ENCODE measurements around the gene PGM2L1.

PGM2L1 gene

DNA sequence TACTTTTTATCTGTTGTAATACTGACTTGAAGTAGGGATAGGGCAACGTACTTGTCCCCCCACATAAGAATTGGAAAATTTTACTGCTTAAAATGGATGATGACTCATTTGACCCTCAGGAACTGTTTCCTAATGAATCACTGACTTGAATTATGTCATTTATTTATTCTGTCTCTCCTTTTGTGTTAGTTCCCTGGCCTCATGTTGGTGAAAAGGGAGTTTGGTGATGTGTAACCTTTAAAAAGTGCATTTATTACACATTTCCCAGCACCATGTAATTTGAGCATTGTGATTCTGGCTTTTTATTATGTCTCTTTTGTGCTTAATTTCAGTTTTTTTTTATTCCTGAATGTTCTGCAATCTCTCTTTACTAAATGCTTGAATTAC, 20.3 kb upstream of the PGM2L1 start:
- peak; percentile 32; the same call in 2 of the 3 replicates for ATAC-seq

DNA sequence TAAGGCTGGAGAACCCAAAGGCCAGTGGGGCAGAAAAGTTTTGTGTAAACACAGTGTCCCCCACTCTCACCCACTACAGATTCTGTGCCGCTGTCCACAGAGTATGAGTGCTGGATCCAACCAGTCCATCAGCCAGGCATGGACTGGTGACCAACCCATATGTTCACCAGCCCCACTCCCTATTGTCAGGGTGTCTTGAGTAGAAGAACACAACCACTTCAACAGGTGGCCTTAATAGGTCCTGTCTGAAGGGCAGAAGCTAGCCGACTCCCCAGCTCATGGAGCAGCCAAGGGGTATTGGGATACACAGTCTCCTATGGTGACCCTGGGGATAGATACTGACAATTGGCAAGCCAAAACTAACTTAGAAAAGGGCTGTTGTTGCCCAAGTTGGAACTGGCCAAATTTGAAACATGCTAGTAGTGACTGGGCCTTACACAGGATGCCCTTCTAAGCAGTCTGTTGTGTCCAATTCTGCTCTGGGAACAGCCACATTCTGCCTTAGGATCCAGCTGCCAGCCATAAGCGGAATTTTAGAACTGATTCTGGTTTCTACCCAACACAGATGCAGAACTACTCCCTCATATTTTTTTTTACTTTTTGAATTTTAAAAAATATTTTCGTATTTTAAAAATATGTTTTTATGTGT, 19.8 kb upstream of the PGM2L1 start:
- peak; percentile 83 for ATAC-seq

More for the DNA sequence above, 20.3 kb upstream of the PGM2L1 start:
- no peak for TF ChIP-seq ARNTL (CRISPR knock-in tag; IDR thresholded peaks at IDR 0.05; ENCODE audit: borderline replicate concordance, low read depth)

DNA sequence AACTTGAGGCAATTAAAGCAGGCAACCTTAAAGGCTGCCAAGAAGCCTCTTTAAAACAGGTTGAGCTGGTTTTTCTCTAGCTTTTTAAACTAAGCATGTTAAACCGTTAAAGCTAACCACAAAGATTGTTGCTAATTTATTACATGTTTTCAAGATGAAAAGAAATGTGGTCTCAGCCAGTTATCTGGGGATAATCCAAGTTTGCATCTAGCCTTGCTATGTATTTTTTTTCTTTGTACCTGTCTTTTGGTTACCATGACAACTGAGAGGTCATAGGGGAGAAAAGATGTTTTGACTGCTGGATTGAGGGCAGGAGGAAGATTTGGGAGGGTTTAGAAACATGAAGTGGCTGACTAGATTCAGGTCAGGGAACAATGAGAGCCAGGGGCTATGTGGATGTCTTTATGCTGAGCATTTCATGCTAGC, 19.2 kb upstream of the PGM2L1 start:
- peak; percentile 25; the same call in 2 of the 3 replicates for ATAC-seq
- TF ChIP-seq ISL1 (CRISPR knock-in tag; IDR thresholded peaks at IDR 0.05) (no peak), BACH2 (CRISPR knock-in tag; IDR thresholded peaks at IDR 0.05; ENCODE audit: borderline replicate concordance) (no peak), OSR1 (CRISPR knock-in tag; IDR thresholded peaks at IDR 0.05) (no peak), ESRRG (CRISPR knock-in tag; IDR thresholded peaks at IDR 0.05) (no peak), CSDC2 (CRISPR knock-in tag; IDR thresholded peaks at IDR 0.05) (no peak), ZFP30 (CRISPR knock-in tag; IDR thresholded peaks at IDR 0.05) (no peak), TCF4 (CRISPR knock-in tag; IDR thresholded peaks at IDR 0.05; ENCODE audit: borderline replicate concordance) (no peak), ZFP3 (CRISPR knock-in tag; IDR thresholded peaks at IDR 0.05) (no peak), ZNF8 (CRISPR knock-in tag; IDR thresholded peaks at IDR 0.05) (no peak), ARNTL (CRISPR knock-in tag; IDR thresholded peaks at IDR 0.05; ENCODE audit: borderline replicate concordance, low read depth) (no peak), TOX (CRISPR knock-in tag; IDR thresholded peaks at IDR 0.05; ENCODE audit: borderline replicate concordance) (no peak), ZNF70 (CRISPR knock-in tag; IDR thresholded peaks at IDR 0.05) (no peak), SNAI2 (CRISPR knock-in tag; IDR thresholded peaks at IDR 0.05) (no peak), ZC3H10 (CRISPR knock-in tag; IDR thresholded peaks at IDR 0.05) (no peak), RARB (CRISPR knock-in tag; IDR thresholded peaks at IDR 0.05) (no peak), PPARA (CRISPR knock-in tag; IDR thresholded peaks at IDR 0.05; ENCODE audit: borderline replicate concordance) (no peak)
- TF ChIP-seq, protein P1, sequence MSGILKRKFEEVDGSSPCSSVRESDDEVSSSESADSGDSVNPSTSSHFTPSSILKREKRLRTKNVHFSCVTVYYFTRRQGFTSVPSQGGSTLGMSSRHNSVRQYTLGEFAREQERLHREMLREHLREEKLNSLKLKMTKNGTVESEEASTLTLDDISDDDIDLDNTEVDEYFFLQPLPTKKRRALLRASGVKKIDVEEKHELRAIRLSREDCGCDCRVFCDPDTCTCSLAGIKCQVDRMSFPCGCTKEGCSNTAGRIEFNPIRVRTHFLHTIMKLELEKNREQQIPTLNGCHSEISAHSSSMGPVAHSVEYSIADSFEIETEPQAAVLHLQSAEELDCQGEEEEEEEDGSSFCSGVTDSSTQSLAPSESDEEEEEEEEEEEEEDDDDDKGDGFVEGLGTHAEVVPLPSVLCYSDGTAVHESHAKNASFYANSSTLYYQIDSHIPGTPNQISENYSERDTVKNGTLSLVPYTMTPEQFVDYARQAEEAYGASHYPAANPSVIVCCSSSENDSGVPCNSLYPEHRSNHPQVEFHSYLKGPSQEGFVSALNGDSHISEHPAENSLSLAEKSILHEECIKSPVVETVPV (CRISPR knock-in tag; IDR thresholded peaks at IDR 0.05) = no peak
- TF ChIP-seq, protein P2, sequence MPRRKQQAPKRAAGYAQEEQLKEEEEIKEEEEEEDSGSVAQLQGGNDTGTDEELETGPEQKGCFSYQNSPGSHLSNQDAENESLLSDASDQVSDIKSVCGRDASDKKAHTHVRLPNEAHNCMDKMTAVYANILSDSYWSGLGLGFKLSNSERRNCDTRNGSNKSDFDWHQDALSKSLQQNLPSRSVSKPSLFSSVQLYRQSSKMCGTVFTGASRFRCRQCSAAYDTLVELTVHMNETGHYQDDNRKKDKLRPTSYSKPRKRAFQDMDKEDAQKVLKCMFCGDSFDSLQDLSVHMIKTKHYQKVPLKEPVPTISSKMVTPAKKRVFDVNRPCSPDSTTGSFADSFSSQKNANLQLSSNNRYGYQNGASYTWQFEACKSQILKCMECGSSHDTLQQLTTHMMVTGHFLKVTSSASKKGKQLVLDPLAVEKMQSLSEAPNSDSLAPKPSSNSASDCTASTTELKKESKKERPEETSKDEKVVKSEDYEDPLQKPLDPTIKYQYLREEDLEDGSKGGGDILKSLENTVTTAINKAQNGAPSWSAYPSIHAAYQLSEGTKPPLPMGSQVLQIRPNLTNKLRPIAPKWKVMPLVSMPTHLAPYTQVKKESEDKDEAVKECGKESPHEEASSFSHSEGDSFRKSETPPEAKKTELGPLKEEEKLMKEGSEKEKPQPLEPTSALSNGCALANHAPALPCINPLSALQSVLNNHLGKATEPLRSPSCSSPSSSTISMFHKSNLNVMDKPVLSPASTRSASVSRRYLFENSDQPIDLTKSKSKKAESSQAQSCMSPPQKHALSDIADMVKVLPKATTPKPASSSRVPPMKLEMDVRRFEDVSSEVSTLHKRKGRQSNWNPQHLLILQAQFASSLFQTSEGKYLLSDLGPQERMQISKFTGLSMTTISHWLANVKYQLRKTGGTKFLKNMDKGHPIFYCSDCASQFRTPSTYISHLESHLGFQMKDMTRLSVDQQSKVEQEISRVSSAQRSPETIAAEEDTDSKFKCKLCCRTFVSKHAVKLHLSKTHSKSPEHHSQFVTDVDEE (CRISPR knock-in tag; IDR thresholded peaks at IDR 0.05) = no peak
- TF ChIP-seq, protein P3, sequence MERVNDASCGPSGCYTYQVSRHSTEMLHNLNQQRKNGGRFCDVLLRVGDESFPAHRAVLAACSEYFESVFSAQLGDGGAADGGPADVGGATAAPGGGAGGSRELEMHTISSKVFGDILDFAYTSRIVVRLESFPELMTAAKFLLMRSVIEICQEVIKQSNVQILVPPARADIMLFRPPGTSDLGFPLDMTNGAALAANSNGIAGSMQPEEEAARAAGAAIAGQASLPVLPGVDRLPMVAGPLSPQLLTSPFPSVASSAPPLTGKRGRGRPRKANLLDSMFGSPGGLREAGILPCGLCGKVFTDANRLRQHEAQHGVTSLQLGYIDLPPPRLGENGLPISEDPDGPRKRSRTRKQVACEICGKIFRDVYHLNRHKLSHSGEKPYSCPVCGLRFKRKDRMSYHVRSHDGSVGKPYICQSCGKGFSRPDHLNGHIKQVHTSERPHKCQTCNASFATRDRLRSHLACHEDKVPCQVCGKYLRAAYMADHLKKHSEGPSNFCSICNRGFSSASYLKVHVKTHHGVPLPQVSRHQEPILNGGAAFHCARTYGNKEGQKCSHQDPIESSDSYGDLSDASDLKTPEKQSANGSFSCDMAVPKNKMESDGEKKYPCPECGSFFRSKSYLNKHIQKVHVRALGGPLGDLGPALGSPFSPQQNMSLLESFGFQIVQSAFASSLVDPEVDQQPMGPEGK (CRISPR knock-in tag; IDR thresholded peaks at IDR 0.05; ENCODE audit: borderline replicate concordance) = no peak
- TF ChIP-seq, protein P4, sequence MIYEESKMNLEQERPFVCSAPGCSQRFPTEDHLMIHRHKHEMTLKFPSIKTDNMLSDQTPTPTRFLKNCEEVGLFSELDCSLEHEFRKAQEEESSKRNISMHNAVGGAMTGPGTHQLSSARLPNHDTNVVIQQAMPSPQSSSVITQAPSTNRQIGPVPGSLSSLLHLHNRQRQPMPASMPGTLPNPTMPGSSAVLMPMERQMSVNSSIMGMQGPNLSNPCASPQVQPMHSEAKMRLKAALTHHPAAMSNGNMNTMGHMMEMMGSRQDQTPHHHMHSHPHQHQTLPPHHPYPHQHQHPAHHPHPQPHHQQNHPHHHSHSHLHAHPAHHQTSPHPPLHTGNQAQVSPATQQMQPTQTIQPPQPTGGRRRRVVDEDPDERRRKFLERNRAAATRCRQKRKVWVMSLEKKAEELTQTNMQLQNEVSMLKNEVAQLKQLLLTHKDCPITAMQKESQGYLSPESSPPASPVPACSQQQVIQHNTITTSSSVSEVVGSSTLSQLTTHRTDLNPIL (CRISPR knock-in tag; IDR thresholded peaks at IDR 0.05; ENCODE audit: low read depth) = no peak

More for the DNA sequence above, 19.8 kb upstream of the PGM2L1 start:
- TF ChIP-seq GLIS3 (CRISPR knock-in tag; IDR thresholded peaks at IDR 0.05) (no peak), ESRRG (CRISPR knock-in tag; IDR thresholded peaks at IDR 0.05) (no peak), OSR1 (CRISPR knock-in tag; IDR thresholded peaks at IDR 0.05) (0 out of 2 replicates have a peak, but pooled peaks have one; percentile 38), ZFP3 (CRISPR knock-in tag; IDR thresholded peaks at IDR 0.05) (no peak), ARNTL (CRISPR knock-in tag; IDR thresholded peaks at IDR 0.05; ENCODE audit: borderline replicate concordance, low read depth) (no peak), ISL1 (CRISPR knock-in tag; IDR thresholded peaks at IDR 0.05) (no peak), BACH2 (CRISPR knock-in tag; IDR thresholded peaks at IDR 0.05; ENCODE audit: borderline replicate concordance) (no peak)
- TF ChIP-seq, protein P2 (CRISPR knock-in tag; IDR thresholded peaks at IDR 0.05) = no peak
- TF ChIP-seq, protein P1 (CRISPR knock-in tag; IDR thresholded peaks at IDR 0.05) = no peak

DNA sequence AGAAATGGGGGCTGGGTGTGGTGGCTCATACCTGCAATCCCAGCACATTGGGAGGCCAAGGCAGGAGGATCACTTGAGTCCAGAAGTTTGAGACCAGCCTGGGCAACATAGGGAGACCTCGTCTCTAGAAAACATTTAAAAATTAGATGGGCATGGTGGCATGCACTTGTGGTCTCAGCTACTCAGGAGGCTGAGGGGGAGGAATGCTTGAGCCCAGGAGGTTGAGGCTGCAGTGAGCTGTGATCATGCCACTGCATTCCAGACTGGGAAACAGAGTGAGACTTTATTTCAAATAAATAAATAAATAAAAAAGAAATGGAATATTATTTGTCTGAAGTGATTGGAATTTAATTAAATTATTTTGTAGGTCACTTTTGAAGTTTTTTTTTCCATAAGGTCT, 18.7 kb upstream of the PGM2L1 start:
- ATAC-seq = 0 out of 3 replicates have a peak, but pooled peaks have one; percentile 30

Measured in SK-N-SH treated with all-trans-retinoic acid at 6 μM for 48 hours (cell line).